PFSK-1 (cell line): ENCODE data around the gene TACO1.

Source experiments
- FOXP2 ChIP-seq: optimal IDR thresholded peaks from 2 replicates; pipeline ENCODE3; 2011; ENCODE audit warnings: borderline replicate concordance, control low read depth, inconsistent platforms; ENCODE audit not compliant: insufficient read depth; ENCODE audit errors: extremely low read length, extremely low read depth
- POLR2AphosphoS5 ChIP-seq: IDR thresholded peaks from 2 replicates; pipeline ENCODE4 v1.6.1; 2012; ENCODE audit warnings: low read depth, mild to moderate bottlenecking, control low read depth, low read length, moderate library complexity
- SIN3A ChIP-seq: IDR thresholded peaks from 2 replicates; pipeline ENCODE4 v1.6.1; 2012; ENCODE audit warnings: mild to moderate bottlenecking, low read length, moderate library complexity, borderline replicate concordance; ENCODE audit not compliant: insufficient read depth
- TAF1 ChIP-seq: IDR thresholded peaks from 2 replicates; pipeline ENCODE4 v1.6.1; 2012; ENCODE audit warnings: low read length, control low read depth, borderline replicate concordance; ENCODE audit not compliant: insufficient read depth
- TF ChIP-seq, protein P1 (sequence below), 2 experiments: IDR thresholded peaks; 2 replicates each; pipeline versions ENCODE4 v1.6.1 to v1.8.0; 2011 to 2012; ENCODE audit warnings: low read depth in 2 of 2, low read length in 2 of 2, control low read depth in 1 of 2, inconsistent platforms in 1 of 2, mild to moderate bottlenecking in 1 of 2, moderate library complexity in 1 of 2; ENCODE audit not compliant: insufficient read depth in 1 of 2

Gene TACO1

DNA sequence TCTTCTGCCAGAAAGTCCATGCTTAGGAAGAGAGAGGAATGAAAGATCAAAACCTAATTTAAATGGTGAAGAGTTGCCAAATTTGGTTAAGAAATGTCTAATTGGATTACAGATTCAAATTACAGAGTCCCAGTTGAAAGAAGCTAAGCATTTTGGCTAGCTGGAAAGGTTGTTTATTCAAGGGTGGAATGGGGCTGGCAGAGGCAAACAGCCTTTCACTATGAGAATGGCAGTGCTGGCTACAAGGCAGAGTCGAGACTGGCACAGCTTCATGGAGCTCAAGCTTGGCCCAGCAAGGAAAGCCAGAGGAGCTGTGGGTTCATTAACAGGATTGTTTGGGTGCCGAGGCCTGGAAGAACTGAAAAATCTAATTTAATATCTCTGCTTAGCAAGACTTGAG is 35.1 kb downstream of the TACO1 start:
- TF ChIP-seq TAF1 (no peak), FOXP2 (no peak), POLR2AphosphoS5 (no peak), SIN3A (no peak)
- TF ChIP-seq, protein P1, sequence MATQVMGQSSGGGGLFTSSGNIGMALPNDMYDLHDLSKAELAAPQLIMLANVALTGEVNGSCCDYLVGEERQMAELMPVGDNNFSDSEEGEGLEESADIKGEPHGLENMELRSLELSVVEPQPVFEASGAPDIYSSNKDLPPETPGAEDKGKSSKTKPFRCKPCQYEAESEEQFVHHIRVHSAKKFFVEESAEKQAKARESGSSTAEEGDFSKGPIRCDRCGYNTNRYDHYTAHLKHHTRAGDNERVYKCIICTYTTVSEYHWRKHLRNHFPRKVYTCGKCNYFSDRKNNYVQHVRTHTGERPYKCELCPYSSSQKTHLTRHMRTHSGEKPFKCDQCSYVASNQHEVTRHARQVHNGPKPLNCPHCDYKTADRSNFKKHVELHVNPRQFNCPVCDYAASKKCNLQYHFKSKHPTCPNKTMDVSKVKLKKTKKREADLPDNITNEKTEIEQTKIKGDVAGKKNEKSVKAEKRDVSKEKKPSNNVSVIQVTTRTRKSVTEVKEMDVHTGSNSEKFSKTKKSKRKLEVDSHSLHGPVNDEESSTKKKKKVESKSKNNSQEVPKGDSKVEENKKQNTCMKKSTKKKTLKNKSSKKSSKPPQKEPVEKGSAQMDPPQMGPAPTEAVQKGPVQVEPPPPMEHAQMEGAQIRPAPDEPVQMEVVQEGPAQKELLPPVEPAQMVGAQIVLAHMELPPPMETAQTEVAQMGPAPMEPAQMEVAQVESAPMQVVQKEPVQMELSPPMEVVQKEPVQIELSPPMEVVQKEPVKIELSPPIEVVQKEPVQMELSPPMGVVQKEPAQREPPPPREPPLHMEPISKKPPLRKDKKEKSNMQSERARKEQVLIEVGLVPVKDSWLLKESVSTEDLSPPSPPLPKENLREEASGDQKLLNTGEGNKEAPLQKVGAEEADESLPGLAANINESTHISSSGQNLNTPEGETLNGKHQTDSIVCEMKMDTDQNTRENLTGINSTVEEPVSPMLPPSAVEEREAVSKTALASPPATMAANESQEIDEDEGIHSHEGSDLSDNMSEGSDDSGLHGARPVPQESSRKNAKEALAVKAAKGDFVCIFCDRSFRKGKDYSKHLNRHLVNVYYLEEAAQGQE (IDR thresholded peaks at IDR 0.05; ENCODE audit: insufficient read depth in 1 of 2, low read depth in 2 of 2, low read length in 2 of 2) = no peak

DNA sequence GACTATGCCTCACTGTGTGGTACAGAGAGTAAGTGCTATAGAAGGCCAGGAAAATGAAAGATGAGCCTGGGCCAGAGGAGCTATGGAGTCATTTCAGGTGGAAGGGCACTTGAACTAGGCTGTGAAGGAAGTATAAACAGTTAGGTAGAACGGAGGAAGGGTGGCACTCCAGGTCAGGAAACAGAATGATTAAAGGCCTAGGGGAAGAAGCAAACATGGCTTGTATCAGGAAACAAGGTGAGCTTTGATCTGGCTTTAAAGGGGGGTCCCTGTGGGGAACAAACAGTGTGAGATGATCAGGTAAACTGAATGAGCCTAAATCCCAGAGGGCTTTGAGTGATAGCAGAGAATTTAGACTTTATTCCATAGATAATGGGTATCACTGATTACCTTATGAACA is 38.4 kb downstream of the TACO1 start:
- no peak for TF ChIP-seq FOXP2
- TF ChIP-seq TAF1 = no peak
- no peak for TF ChIP-seq SIN3A
- no peak for TF ChIP-seq POLR2AphosphoS5
- TF ChIP-seq, protein P1 (IDR thresholded peaks at IDR 0.05; ENCODE audit: insufficient read depth in 1 of 2, low read depth in 2 of 2, low read length in 2 of 2) = no peak

DNA sequence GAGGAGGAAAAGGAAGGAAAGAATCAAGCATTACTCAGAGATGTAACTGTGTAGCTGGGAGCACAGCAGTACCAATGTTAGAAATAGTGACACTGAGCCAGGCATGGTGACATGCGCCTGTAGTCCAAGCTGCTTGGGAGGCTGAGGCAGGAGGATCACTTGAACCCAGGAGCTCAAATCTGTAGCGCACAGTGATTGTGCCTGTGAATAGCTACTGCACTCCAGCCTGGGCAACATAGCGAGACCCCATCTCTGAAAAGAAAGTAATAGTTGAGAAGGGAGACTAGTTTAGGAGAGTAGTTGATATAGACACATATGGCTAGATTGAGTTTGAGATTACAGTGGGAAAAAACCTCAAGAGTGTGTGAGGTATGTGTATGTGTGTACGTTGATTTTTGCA is 39.3 kb downstream of the TACO1 start:
- TF ChIP-seq POLR2AphosphoS5 (no peak), TAF1 (no peak), SIN3A (no peak), FOXP2 (no peak)
- TF ChIP-seq, protein P1 (IDR thresholded peaks at IDR 0.05; ENCODE audit: insufficient read depth in 1 of 2, low read depth in 2 of 2, low read length in 2 of 2) = no peak

DNA sequence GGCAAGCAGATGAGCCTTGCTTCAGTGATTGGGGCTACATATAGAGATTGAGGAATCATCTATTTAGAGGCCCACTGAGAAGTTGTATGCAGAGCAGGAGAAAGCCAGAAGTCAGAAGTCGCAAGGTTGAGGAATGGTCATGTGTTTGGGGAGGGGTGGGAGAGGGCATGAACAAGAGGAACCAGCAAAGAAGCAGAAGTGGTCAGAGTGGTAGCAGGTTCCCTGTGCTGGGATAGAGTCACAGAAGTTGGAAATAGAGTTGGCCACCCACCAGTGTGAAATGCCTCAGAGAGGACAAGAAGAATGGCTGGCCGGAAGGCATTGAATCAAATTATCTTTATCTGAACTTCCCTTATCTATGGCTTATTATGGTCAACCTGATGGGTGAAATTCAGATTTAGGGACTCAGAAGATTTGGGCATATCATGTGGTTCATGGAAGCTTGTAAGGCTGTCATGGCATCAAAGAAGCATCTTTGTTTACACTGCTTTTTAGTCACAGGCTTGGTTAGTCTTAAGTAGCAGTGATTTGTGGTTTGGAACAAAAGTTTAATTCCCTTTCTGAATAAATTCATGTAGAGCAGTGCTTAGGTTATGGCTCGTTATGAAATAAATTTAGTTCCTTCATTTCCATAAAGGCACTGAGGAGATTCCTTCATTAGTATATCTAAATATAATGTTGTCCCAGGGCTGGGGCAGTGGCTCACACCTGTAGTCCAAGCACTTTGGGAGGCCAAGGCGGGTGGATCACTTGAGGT is 41.2 kb downstream of the TACO1 start:
- TF ChIP-seq, protein P1 (IDR thresholded peaks at IDR 0.05; ENCODE audit: insufficient read depth in 1 of 2, low read depth in 2 of 2, low read length in 2 of 2) = no peak
- no peak for TF ChIP-seq FOXP2
- TF ChIP-seq SIN3A = no peak
- no peak for TF ChIP-seq POLR2AphosphoS5
- no peak for TF ChIP-seq TAF1

DNA sequence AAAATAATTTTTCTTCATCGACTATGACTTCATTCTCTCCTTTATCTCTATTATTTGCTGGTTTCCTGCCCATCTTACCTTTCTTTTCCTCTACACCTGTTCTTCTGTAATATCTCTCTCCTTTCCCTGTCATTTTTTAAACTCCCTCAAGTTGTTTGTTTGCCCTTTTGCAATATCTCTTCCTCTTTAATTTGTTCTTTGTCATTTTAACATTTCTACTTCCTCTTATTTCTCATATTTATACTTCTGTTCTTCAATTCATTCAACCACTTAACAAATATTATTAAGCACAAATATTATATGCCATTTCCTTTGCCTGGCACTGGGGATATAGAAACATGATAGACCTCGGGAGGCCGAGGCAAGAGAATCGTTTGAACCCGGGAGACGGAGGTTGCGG is 44.2 kb downstream of the TACO1 start:
- TF ChIP-seq, protein P1 (IDR thresholded peaks at IDR 0.05; ENCODE audit: insufficient read depth in 1 of 2, low read depth in 2 of 2, low read length in 2 of 2) = no peak
- TF ChIP-seq FOXP2 (no peak), POLR2AphosphoS5 (no peak), TAF1 (no peak), SIN3A (no peak)
